OCI-M2 (cell line): ENCODE results near the gene ZNF892.
"Not testable (repeated sequence)": the region's sequence is repeated elsewhere in the genome, so short reads cannot be mapped to it uniquely, and the experiment has no call there.

Experiments
- DNase-seq: peaks from one replicate; lab custom pipeline; 2025; ENCODE audit not compliant: unreplicated experiment; lab: John Stamatoyannopoulos, UW

The ZNF892 gene

GRCh38 chr2:95225658-95226057 is 18.3 kb downstream of the ZNF892 start:
- DNase-seq, result no peak

DNA sequence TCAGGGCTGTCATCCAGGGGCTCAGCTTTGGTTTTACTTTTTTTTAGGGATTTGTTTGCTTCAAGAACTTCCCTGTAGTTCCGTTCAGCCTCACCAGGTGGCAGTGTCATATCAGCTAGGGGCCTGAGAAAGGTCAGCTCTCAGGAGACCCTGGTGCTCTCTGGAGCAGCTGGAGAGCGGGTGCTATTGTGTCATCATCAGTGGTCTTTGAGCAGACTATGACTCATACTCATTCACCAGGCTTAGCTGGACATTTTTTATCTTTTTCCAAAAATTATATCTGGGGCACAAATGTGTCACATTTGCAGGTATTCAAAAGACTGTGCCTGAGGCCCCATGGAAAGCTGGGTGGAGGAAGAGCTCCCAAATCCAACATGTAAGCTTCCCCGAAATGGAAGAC is 24.4 kb downstream of the ZNF892 start:
- DNase-seq, result no peak

DNA sequence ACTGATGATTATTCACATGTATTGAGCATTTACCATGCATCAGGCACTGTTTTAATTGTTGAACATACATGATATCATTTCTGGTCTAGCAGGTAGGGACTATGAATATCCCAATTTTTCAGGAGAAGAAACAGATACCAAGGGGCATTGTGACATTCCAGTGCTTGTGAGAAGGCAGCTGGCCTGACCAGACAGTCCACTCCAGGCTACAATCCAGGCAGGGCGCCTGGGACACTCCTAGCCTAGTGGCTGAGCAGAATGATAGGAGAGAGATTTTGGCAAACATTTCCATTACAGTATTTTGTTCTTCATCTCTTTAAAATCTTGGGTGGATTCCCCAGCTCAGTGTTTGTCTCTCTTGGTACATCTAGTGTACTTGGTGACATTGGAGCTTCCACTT is 24.9 kb downstream of the ZNF892 start:
- DNase-seq, result no peak

DNA sequence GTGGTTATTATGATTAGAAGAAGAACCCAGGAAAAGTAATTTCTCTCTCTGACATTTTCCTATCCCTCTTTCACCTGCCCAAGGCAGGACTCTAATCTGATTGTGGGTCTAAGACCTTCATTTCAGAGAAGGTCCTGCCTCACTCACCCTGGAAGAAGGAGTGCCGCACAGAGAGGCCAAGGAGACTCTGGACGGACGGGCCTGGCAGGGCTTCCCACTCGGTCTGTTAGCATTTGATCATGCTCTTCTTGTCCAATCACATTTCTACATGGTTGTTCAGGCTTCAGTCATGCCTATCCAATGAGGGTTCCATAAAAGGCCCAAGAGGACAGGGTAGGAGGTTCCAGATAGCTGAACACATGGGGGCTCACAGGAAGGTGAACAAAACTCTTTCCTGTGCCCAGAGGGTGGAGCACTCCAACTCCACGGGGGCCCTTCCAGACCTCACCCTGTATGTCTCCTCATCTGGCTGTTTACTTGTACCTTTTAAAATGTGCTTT is 27.0 kb downstream of the ZNF892 start:
- no peak for DNase-seq

DNA sequence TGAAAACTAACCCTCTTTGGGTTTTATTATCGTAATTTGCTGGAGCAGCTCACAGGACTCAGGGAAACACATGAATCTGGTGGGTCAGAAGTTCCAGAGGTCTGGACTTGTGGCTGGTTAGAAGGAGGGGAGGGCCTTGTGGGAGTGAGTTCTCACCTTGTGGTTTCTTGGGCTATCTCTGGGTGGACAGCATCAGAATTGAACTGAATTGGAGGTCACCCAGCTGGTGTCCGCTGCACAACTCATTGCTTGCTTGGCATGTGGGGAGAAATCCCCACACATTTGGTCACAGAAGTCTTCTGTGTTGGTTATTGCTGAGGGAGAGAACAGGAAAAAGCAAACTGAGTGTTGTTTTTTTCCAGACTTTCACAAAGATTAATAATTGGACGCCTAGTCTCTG is 27.5 kb downstream of the ZNF892 start:
- DNase-seq, result no peak

- DNase-seq, result no peak
Measured at GRCh38 chr2:95238131-95238530, 30.8 kb downstream of the ZNF892 start.

DNA sequence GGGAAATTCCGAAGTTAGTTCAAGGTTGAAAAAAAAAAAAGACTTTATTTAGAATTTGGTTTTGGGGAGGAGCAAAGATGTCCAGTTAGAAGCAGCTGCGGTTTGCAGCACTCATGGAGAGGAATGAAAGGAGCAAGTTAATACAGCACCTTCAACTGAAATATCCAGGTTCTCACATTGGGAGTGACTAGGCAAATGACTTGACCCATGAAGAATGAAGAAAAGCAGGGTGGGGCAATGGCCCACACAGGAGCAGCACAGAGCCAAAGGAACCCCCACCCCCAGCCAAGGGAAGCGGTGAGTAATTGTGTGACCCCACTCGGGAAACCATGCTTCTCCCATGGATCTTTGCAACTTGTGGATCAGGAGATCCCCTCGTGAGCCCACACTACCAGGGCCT is 32.8 kb downstream of the ZNF892 start:
- DNase-seq, result no peak

DNA sequence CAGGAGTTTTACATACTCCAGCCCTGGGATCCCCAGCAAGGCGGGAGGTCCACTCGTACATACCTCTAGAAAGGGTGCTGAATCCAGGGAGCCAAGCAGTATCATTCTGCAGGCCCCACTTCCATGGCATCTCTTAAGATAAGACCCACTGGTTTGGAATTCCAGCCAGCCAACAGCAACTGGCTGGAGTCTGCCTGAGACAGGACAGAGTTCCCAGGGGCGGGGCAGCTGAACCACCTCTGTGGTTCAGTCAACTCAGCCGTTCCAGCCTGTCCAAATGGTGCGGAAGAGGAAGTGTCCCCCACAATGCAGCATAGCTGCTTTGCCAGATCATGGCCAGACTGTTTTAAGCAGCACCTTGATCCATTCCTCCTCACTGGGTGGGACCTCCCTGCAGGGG is 33.2 kb downstream of the ZNF892 start:
- no peak for DNase-seq

GRCh38 chr2:95242084-95242483 is 34.8 kb downstream of the ZNF892 start:
- DNase-seq, result not testable (repeated sequence)
